Measurements from ENCODE around the gene PFDN6.
"Not testable (repeated sequence)": the region's sequence is repeated elsewhere in the genome, so short reads cannot be mapped to it uniquely, and the experiment has no call there.

The PFDN6 gene

GRCh38 chr6:33288921-33289783 is at the start of gene PFDN6, which contains the start of gene WDR46:
Gene PFDN6 (plus strand): TSS chr6:33289601. CDS start chr6:33289857, 256 bp downstream.
Gene WDR46 (minus strand): TSS chr6:33289239. CDS start chr6:33289170, 69 bp downstream.
- peak; percentile 80 for DNase-seq

GRCh38 chr6:33241968-33242367 is 47.4 kb upstream of the PFDN6 start:
- no peak for DNase-seq

DNA sequence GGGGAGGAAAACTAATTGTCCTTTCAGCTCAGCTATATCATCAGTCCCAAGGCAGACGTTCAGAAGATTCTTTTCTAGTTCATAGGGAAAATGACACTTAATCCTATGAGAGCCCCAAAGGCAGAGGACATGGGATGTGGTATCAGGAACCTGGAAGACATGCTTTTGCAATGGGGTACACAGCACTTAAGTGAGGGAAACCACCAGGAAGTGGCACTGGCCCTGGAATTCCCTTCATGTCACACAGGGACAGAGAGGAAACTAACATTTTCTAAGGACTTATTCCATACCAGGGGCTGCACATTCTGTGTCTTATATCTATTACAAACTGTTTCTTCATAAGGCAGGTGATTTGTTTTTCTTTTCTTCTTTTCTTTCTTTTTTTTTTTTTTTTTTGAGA is 45.9 kb upstream of the PFDN6 start:
- DNase-seq = no peak

GRCh38 chr6:33247977-33248642 is 41.3 kb upstream of the PFDN6 start:
- DNase-seq = peak; percentile 71

DNA sequence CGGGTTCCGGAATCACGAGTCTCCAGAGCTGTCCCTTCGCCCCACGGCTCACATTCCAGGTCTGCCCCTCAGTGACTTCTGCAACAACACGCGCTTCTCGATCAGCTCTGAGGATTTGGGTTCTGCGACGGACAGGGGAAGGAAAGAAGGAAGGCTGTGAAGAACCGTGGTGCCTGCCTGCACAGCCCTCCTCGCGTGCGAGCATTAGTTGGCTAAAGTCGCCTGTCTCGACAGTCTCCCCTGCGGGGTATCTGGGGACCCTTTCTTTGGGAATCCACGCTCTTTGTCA is 40.8 kb upstream of the PFDN6 start:
- no peak for DNase-seq

GRCh38 chr6:33248932-33249731 is 40.3 kb upstream of the PFDN6 start:
- DNase-seq = peak; percentile 98

- no peak for DNase-seq
Observed at GRCh38 chr6:33249732-33250630, 39.4 kb upstream of the PFDN6 start.

DNA sequence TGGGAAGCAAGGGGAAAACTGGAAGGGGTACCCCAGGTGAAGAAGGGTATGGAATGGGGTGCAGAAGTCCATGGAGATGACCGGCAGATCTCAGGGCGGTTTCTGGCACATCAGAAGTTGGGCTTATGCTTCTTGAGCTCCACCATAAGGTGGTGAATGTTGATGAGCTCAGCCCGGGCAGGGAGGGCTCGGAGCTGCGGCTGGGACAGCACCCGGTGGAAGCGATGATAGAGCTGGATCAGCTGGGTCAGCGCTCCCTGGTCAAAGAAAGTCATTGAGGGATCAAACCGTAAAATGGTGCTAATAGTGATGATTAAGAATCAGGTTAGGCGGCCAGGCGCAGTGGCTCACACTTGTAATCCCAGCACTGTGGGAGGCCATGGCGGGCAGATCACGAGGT is 38.7 kb upstream of the PFDN6 start:
- no peak for DNase-seq

- no peak for DNase-seq
Observed at GRCh38 chr6:33251395-33252012, 37.9 kb upstream of the PFDN6 start.

DNA sequence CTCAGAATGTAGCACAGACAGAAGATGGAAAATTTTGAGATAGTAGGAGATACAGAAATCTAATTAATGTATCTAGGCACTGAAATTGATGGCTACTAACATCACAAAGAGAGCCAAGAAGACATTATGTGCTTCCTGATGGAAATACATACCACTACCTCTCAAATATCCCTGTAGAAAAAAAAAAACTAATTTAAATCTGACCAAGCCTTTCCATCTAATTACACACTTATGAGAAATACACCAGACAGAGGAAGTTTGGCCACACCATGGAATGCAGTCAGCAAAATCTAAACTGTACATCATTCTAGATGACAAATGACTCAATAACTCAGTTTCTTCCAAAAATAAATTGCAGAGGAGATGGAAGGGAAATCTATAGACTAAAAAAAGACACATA is 36.6 kb upstream of the PFDN6 start:
- DNase-seq = no peak

GRCh38 chr6:33254591-33254990 is 34.8 kb upstream of the PFDN6 start:
- no peak for DNase-seq

DNA sequence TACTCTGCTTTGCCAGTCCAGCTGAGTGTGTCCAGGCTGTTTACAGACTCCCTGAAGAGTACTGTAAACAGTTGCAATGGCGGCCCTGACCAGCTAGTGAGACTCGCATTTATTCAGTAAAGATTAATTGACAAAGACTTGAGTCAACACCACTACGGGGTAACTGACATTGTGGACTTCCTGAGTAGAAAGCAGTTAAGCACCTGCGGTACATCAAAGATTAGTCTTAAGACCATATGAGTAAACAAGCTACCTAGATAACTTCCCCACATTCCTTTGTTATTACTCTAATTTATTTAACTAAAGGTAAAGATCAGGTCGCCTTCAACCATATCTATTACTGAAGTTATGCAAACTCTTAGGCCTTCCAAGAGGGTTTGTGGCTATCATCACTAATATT is 30.4 kb upstream of the PFDN6 start:
- no peak for DNase-seq

- not testable (repeated sequence) for DNase-seq
Observed at GRCh38 chr6:33262490-33262889, 26.9 kb upstream of the PFDN6 start.

DNA sequence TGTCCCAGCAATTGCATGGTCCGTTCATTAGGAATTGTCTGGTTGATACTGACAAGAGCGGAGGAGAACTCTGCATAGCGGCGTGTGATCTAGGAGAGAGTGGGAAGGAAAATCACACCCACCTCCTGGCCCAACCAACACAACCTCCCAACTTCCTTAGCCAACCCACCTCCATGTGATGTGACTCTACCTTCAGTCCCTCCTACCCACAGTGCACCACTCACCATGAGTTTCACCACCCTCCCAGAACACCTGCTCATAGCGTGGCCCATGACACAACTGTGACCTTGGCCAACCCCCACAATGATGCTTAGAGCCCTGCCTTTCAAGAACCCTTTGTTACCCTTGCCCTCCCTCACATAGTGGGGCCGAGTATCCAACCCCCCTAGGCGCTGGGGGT is 25.4 kb upstream of the PFDN6 start:
- DNase-seq = no peak

- no peak for DNase-seq
Observed at GRCh38 chr6:33271117-33271467, 18.3 kb upstream of the PFDN6 start.

- peak; percentile 97 for DNase-seq
Observed at GRCh38 chr6:33271468-33272274, 17.7 kb upstream of the PFDN6 start, which contains the start of the genes RPS18 and VPS52. Gene RPS18 (plus strand): TSS chr6:33272075. CDS start chr6:33272120, 45 bp downstream. Gene VPS52 (minus strand): TSS chr6:33271876. CDS start chr6:33271675, 201 bp downstream.

GRCh38 chr6:33272275-33273128 is 16.9 kb upstream of the PFDN6 start:
- DNase-seq = no peak

GRCh38 chr6:33273129-33273923 is 16.1 kb upstream of the PFDN6 start:
- no peak for DNase-seq

Data from NCI-H774 (cell line).